Stimulated activated CD8-positive, alpha-beta memory T cell treated with anti-CD3 and anti-CD28 coated beads, Interleukin-15, amount 100 ng/mL, for 48 hours (primary cell): Measurements from ENCODE around the gene TAX1BP3.

Source experiments
- DNase-seq, 2 donors: peaks; one replicate each; pipeline ENCODE4 v3.0.0-alpha.2; 2020; ENCODE audit warnings: low read depth in 2 of 2

The TAX1BP3 gene

DNA sequence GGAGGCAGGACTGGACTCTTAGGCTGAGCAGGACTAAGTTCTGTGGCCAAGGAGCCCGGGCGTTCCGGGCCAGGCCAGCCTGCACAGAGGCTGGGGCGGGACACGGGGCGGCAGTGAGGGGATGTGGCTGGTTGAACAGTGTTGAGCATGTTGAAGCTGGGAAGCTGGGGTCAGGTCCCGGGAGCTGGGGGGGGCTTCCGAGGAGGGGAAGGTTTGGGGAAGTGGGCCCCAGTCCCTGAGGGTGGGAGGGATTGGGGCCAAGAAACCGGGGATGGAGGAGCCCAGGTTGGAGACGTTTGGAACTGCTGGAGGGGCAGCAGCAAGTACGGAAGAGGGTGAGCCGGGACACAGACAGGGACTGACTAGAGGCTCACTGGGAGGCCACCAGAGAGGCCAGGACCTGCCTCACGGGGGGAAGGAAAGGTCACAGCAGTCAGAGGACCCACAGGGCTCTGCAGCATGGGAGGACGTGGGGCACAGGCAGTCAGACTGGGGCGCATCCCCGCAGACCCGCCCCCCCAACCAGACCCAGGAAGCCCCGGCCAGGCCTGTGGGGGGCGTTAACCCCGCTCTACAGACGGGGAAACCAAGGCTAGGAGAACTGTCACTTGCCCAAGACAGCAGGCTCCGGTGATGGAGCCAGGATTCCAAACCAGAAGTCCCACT, 9.5 kb downstream of the TAX1BP3 start:
- DNase-seq: no peak

DNA sequence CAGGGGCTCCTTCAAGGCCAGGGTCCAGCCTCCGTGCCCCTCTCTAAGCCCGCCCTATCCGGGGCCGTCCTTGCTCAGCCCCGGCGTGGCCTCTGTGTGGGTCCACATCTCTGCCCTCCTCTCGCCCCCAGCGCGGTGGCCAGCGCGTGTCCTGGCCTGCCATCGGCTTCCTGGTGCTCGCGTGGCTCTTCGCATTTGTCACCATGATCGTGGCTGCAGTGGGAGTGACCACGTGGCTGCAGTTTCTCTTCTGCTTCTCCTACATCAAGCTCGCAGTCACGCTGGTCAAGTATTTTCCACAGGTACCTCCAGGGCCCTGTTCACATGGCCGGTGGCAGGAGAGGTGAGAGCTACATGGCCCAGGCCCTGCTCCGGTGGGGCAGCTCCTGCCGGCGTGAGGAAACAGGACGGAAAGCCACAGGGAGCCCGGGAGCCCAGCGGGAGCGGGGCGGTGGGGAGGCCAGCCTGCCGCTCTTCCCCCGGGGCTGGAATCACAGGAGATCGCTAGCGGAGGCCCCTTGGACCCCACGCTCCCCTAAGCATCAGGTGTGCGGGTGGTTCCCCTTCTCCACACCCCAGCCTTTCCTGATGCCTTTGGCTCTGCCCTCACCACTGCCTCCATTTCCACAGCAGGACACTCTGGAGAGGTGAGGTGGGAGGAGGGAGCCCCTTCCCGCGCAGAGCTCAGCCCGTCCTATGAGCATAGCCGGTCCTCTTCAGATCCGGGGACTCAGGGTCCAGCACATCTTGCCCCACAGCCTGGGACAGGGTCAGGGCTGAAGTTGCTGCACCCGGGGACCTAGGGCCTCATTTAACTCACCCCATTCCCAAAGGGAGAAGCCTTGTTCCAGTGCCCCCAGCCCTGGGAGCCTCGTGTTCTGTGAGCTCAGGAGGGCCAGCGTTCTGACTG, 10.2 kb downstream of the TAX1BP3 start:
- no peak for DNase-seq

- no peak for DNase-seq
Measured at GRCh38 chr17:3657588-3657869, 10.8 kb downstream of the TAX1BP3 start.

DNA sequence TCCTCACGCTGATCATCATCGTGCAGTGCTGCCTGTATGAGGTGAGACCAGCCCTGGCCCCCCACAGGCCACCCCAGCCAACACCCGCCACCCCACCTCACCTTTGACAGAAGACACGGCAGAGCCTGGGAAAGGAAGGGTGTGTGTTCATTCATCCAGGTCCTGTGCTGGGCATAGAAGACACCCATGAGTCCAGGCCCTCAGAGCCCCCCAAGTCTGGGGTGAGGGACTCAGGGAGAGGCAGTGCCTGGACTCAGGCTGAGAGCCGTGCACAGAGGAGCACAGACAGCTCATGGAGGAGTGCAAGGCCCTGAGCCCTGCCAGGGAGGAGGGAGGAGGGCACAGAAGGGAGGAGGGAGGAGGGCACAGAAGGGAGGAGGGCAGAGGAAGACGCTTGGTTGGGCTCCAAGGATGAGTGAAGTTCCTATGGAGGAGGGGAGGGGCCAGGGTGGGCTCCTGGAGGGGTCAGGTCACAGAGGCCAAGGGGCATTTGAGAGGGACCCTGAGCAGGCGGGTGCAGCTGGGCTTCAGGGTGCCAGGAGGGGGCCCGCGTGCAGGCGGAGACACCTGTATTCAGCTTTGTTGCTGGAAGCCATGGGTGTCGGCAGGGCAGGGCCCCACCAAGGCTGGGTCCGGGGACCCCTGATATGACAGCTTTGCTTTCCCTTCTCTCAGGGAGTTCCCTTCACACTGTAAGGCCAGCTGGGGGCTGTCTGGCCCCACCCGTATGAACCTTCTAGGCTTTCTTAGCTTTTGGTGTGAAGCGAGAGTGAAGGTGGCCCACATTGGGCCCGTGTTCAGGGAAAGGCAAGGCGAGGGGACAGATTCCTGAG, 11.4 kb downstream of the TAX1BP3 start:
- DNase-seq: no peak

- no peak for DNase-seq
Measured at GRCh38 chr17:3656353-3656752, 12.0 kb downstream of the TAX1BP3 start.

DNA sequence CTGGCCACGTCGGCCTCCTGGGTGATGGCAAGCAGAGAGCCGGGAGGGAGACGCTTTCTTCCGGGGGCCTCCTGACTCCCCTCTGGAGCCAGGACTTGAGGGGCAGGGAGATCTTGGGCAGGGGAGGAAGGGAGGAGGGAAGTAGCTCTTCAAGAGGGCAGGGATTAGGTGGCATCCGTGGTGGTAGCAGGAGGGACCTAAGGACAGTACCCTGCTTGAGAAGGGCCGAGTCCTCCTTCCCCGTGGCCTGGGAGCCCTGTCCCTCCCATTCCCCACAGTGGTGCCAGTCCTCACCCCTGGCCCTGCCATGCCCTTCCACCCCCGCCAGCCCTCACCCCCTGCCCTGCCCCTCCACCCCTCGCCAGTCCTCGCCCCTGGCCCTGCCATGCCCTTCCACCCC, 12.6 kb downstream of the TAX1BP3 start:
- DNase-seq: no peak

- DNase-seq: peak in 1 of 2 donors; percentile 33
Measured at GRCh38 chr17:3647769-3648555, 20.4 kb downstream of the TAX1BP3 start.

- no peak for DNase-seq
Measured at GRCh38 chr17:3647251-3647650, 21.1 kb downstream of the TAX1BP3 start.

- no peak for DNase-seq
Measured at GRCh38 chr17:3645310-3645709, 23.1 kb downstream of the TAX1BP3 start.

DNA sequence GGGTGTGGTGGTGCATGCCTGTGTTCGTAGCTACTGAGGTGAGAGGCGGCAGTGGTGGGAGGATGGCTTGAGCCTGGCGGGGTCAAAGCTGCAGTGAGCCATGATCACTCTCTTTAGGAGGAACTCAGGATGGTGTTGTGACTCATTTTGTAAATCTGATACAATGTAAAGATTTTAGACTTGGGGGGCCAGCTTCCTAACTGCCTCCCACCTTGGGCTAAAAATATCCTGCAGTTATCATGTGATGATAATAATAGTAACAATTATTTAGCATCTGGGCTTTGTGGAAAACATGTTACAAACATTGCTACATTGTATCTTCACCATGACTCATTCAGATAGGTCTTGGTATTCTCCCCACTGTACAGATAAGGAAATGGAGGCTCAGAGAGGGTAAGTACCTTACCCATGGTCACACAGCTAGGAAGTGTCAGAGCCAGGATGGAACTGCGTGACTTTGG, 24.5 kb downstream of the TAX1BP3 start:
- DNase-seq: peak in 1 of 2 donors; percentile 60

GRCh38 chr17:3641717-3642486, 26.5 kb downstream of the TAX1BP3 start:
- DNase-seq: no peak

DNA sequence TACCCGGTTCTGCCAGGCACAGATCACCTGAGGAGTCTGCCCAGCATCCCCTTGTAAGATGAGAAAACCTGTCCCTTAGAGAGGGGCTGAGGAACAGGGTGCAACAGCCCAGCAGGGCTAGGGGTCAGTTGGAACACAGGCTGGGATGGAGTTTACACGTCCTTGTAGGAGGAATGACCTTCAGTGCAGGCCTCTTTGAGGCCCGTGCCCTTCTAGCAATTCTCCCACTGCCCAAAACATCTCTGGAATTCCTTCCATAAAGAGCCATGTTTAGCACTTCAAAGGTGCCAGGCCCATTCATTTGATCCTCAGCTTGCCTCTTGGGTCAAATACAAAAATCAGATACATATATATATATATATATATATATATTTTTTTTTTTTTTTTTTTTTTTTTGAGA, 27.4 kb downstream of the TAX1BP3 start:
- DNase-seq: no peak

- DNase-seq: peak; percentile 25 to 47
Measured at GRCh38 chr17:3639981-3640596, 28.3 kb downstream of the TAX1BP3 start.

- DNase-seq: no peak
Measured at GRCh38 chr17:3636908-3637373, 31.4 kb downstream of the TAX1BP3 start.

- DNase-seq: peak; percentile 93 to 95
Measured at GRCh38 chr17:3636154-3636907, 32.0 kb downstream of the TAX1BP3 start, which contains the start of the genes CTNS and SHPK. Gene CTNS (plus strand): TSS chr17:3636760. CDS start chr17:3640207, 3,447 bp downstream. Gene SHPK (minus strand): TSS chr17:3636250. CDS start chr17:3636219, 31 bp downstream.

GRCh38 chr17:3635474-3636153, 32.8 kb downstream of the TAX1BP3 start:
- no peak for DNase-seq

DNA sequence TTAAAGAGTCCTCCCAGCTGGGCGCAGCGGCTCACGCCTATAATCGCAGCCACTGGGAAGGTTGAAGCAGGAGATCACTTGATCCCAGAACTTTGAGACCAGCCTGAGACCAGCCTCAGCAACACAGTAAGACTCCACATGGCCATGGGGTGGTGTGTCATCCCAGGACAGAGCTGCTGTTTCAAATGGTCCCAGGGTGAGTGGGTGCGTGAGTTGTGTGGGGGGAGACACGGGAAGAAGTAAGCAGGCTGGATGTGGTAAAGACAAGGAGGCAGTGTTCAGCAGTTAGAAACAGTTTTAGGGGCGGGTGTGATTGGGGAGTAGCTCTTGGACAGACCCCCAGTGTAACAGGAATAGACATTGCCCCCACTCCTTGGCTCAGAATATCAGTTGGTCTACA, 36.1 kb downstream of the TAX1BP3 start:
- no peak for DNase-seq

DNA sequence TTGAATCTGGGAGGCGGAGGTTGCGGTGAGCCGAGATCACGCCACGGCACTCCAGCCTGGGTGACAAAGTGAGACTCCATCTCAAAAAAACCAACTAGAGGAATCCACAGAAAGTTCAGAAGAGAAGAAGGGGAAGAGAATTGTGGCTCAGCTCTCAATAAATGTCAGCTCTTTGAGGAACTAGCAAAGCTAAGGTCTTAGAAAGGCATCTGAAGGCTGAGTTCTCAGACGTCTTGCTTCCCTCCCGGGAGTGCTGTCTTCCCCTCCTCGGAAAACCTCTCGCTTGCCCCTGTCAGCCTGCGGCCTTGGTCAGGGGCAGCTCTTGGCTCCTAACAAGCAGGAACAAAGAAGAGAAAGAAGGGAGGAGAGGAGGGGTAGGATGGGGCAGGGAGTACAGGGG, 37.6 kb downstream of the TAX1BP3 start:
- no peak for DNase-seq

DNA sequence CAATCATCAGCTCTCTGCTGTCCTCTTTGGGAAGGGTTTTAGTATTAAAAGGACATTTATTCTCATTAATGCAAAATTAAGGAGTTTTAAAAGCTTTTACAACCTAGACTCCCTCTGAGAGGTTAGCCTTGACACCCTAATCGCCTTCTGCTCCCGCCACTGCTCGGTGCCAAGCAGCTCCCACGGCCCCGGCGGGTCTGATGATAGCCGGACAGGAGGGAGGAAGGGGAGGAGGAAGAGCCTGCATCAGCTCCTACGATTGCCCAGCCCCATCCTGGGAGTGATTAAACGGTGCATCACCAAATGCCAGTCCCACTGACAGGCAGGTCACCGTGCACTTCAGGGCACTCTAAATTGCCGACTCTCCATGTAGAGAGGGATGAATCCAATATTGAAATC, 40.6 kb downstream of the TAX1BP3 start:
- no peak for DNase-seq
